GM12865 (cell line): ENCODE data around the gene GRK4.
A peak's percentile ranks its signal among the peaks of the same experiment; 100 is the strongest.

Experiments used
- DNase-seq: peaks from one replicate; pipeline ENCODE4 v3.0.0; 2010; ENCODE audit warnings: low read depth
- H3K4me3 ChIP-seq: 2 replicates; pipeline ENCODE4 v1.5.1; 2011; ENCODE audit warnings: mild to moderate bottlenecking, low read depth, low read length, control low read depth
- CTCF ChIP-seq: IDR thresholded peaks from 2 replicates; pipeline ENCODE4 v1.5.1; 2011; ENCODE audit warnings: low read length, control low read depth, low read depth, inconsistent platforms; ENCODE audit not compliant: insufficient read depth; ENCODE audit errors: missing control alignments

GRK4 gene

GRCh38 chr4:3074846-3075651 is 111.7 kb downstream of the GRK4 start:
- peak overlapping the region; percentile 91 for H3K4me3 ChIP-seq
- no peak for TF ChIP-seq CTCF
- peak; percentile 89 for DNase-seq

GRCh38 chr4:3075652-3075981 is 112.2 kb downstream of the GRK4 start:
- no peak for TF ChIP-seq CTCF
- no peak for DNase-seq
- peak overlapping the region; percentile 91 for H3K4me3 ChIP-seq

GRCh38 chr4:3077796-3078195 is 114.4 kb downstream of the GRK4 start:
- DNase-seq = peak; percentile 93
- TF ChIP-seq CTCF = no peak
- H3K4me3 ChIP-seq = peak overlapping the region; percentile 91

GRCh38 chr4:3079694-3080123 is 116.3 kb downstream of the GRK4 start:
- peak; percentile 84 for DNase-seq
- TF ChIP-seq CTCF = no peak
- H3K4me3 ChIP-seq = peak overlapping the region; percentile 91

- TF ChIP-seq CTCF = no peak
- no peak for DNase-seq
Measured at GRCh38 chr4:3082925-3083515, 119.6 kb downstream of the GRK4 start.

GRCh38 chr4:3083732-3084131 is 120.4 kb downstream of the GRK4 start:
- no peak overlapping the region for H3K4me3 ChIP-seq
- no peak for TF ChIP-seq CTCF
- DNase-seq = no peak

More at GRCh38 chr4:3082925-3083515, 119.6 kb downstream of the GRK4 start:
- H3K4me3 ChIP-seq = no peak overlapping the region
